ENCODE data around the gene GANAB.

Gene GANAB

DNA sequence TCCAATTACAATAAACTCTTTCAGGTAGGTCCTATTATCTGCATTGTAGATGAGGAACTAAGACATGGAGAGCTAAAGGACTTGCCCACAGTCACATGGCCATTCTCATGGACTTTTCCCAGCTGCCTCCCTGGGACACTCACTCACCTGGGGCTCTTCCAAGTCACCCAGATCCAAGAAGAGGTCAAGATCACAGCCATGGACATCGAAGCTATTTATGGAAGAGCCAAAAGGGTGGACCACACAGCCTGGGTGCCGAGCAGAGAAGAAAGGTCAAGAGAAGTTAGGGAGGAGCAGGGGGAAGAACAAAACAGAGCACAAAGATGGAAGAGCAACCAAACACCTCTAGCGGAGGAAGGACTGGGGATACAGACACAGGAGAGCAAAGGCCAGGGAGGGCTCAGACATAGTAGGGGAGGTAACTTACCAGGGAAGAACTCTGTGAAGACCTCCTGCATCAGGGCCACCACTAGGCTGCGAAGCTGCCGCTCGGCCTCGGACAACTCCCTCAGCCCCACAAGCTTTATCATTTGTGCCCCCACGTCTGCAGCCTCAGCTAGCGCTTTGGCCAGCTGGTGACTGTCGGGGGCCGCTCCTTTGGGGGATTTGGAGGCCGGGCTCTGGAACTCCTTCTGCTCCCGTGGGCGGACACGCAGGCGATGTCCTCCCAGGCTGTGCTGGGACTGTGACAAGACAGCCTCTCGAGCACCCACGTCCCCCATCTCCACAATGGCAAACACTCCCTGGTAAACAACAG lies 65.3 kb downstream of the GANAB start:
- DNase-seq = no peak
- Histone ChIP-seq H3K79me1 (ENCODE audit: low read length) (no peaks in the 10 kb centered on the region), H3K18ac (ENCODE audit: low read length) (no peak overlapping the region), H3K4me1 (ENCODE audit: control insufficient read depth in 1 of 2, insufficient read depth in 2 of 2, low read length in 2 of 2) (no peaks in the 10 kb centered on the region), H3K36me3 (ENCODE audit: control insufficient read depth in 1 of 2, insufficient read depth in 2 of 2, low read length in 2 of 2) (peaks cover 29 to 35% of the 10 kb centered on the region in 2 experiments), H4K8ac (ENCODE audit: low read depth, low read length) (no peak overlapping the region), H3K4me2 (ENCODE audit: low read length) (no peak overlapping the region), H3K9ac (ENCODE audit: low read length) (no peak overlapping the region), H2AFZ (ENCODE audit: insufficient read depth, low read length, poor library complexity) (no peak overlapping the region), H3K27me3 (ENCODE audit: insufficient read depth, low read length) (no peaks in the 10 kb centered on the region), H4K91ac (ENCODE audit: low read depth, low read length) (no peak overlapping the region), H3K79me2 (ENCODE audit: control insufficient read depth, insufficient read depth, low read length, poor library complexity) (no peaks in the 10 kb centered on the region), H2BK120ac (ENCODE audit: insufficient read depth, low read length, poor library complexity) (no peak overlapping the region), H2AK5ac (ENCODE audit: low read length) (no peak overlapping the region), H3K14ac (ENCODE audit: low read length) (no peak overlapping the region), H3K23ac (ENCODE audit: low read length) (no peak overlapping the region), H3K4ac (ENCODE audit: low read depth, low read length) (no peak overlapping the region), H3K9me3 (ENCODE audit: insufficient read depth, low read depth, low read length) (no peaks in the 10 kb centered on the region), H2BK5ac (ENCODE audit: low read depth, low read length, poor library complexity) (no peak overlapping the region), H3K4me3 (ENCODE audit: low read depth, low read length) (no peak overlapping the region), H4K12ac (ENCODE audit: low read depth, low read length) (no peak overlapping the region), H2BK12ac (ENCODE audit: low read length) (no peak overlapping the region), H3K27ac (ENCODE audit: low read depth, low read length) (no peak overlapping the region)
- WGBS (ENCODE audit: extremely low coverage, insufficient coverage, insufficient read length) = no CpG with 5 or more reads among the region's 18 CpGs

DNA sequence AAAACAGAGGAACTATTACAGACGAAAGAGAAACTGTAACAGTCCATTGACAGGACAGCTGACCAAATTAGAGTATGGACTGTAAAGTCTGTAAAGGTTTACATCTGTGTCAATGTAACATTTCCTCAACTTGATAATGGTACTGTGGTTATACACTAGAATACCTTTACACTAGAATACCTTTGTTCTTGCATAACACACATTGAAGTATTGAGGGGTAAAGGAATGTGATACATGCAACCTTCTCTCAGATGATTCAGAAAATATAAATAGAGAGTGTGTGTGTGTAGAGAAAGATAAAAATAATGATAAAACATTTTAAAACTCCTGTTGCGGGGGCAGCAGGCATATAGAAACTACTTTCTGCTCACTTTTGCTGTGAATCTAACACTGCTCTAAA lies 67.2 kb downstream of the GANAB start:
- no peak overlapping the region for H4K12ac ChIP-seq (ENCODE audit: low read depth, low read length)
- H3K9ac ChIP-seq (ENCODE audit: low read length) = no peak overlapping the region
- H3K18ac ChIP-seq (ENCODE audit: low read length) = no peak overlapping the region
- H3K23ac ChIP-seq (ENCODE audit: low read length) = no peak overlapping the region
- H3K79me1 ChIP-seq (ENCODE audit: low read length) = peaks cover 4% of the 10 kb centered on the region
- no peak overlapping the region for H2BK12ac ChIP-seq (ENCODE audit: low read length)
- H2AFZ ChIP-seq (ENCODE audit: insufficient read depth, low read length, poor library complexity) = no peak overlapping the region
- DNase-seq = no peak
- no peak overlapping the region for H3K4me2 ChIP-seq (ENCODE audit: low read length)
- H2BK5ac ChIP-seq (ENCODE audit: low read depth, low read length, poor library complexity) = no peak overlapping the region
- H2BK120ac ChIP-seq (ENCODE audit: insufficient read depth, low read length, poor library complexity) = no peak overlapping the region
- H3K14ac ChIP-seq (ENCODE audit: low read length) = no peak overlapping the region
- peaks cover 32 to 39% of the 10 kb centered on the region in 2 experiments for H3K36me3 ChIP-seq (ENCODE audit: control insufficient read depth in 1 of 2, insufficient read depth in 2 of 2, low read length in 2 of 2)
- no peak overlapping the region for H4K8ac ChIP-seq (ENCODE audit: low read depth, low read length)
- no peak overlapping the region for H2AK5ac ChIP-seq (ENCODE audit: low read length)
- H3K79me2 ChIP-seq (ENCODE audit: control insufficient read depth, insufficient read depth, low read length, poor library complexity) = peaks cover 3% of the 10 kb centered on the region
- peaks cover 7 to 9% of the 10 kb centered on the region in 2 experiments for H3K4me1 ChIP-seq (ENCODE audit: control insufficient read depth in 1 of 2, insufficient read depth in 2 of 2, low read length in 2 of 2)
- no peak overlapping the region for H3K4ac ChIP-seq (ENCODE audit: low read depth, low read length)
- no peak overlapping the region for H4K91ac ChIP-seq (ENCODE audit: low read depth, low read length)
- H3K9me3 ChIP-seq (ENCODE audit: insufficient read depth, low read depth, low read length) = no peaks in the 10 kb centered on the region
- H3K4me3 ChIP-seq (ENCODE audit: low read depth, low read length) = no peak overlapping the region
- no peak overlapping the region for H3K27ac ChIP-seq (ENCODE audit: low read depth, low read length)
- WGBS (ENCODE audit: extremely low coverage, insufficient coverage, insufficient read length) = no CpG with 5 or more reads among the region's 2 CpGs
- no peaks in the 10 kb centered on the region for H3K27me3 ChIP-seq (ENCODE audit: insufficient read depth, low read length)

DNA sequence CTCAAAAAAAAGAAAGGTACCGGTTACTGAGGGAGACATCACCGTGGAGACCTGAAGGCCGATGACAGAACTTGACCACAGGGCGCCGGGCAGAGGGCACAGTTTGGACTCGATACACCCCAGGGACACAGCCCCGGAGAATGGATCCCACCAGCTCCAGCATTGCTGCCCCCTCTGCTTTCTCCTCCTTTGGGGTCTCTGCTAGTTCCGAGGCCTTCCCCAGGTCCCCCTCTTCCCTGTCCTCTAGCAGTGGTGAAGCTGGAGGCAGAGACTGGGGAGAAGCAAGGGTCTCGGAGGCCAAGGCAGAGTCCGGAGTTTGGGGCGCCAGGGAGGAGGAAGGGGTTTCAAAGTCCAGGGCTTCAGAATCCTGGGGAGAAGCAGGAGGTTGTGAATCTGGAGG lies 67.9 kb downstream of the GANAB start:
- Histone ChIP-seq H2AFZ (ENCODE audit: insufficient read depth, low read length, poor library complexity) (no peak overlapping the region), H2AK5ac (ENCODE audit: low read length) (no peak overlapping the region), H4K12ac (ENCODE audit: low read depth, low read length) (no peak overlapping the region), H3K79me1 (ENCODE audit: low read length) (peaks cover 8% of the 10 kb centered on the region), H4K8ac (ENCODE audit: low read depth, low read length) (no peak overlapping the region), H3K4ac (ENCODE audit: low read depth, low read length) (no peak overlapping the region), H3K23ac (ENCODE audit: low read length) (no peak overlapping the region), H3K36me3 (ENCODE audit: control insufficient read depth in 1 of 2, insufficient read depth in 2 of 2, low read length in 2 of 2) (peaks cover 32 to 39% of the 10 kb centered on the region in 2 experiments), H3K27me3 (ENCODE audit: insufficient read depth, low read length) (no peaks in the 10 kb centered on the region), H3K9ac (ENCODE audit: low read length) (no peak overlapping the region), H4K91ac (ENCODE audit: low read depth, low read length) (no peak overlapping the region), H3K14ac (ENCODE audit: low read length) (no peak overlapping the region), H3K18ac (ENCODE audit: low read length) (no peak overlapping the region), H3K4me1 (ENCODE audit: control insufficient read depth in 1 of 2, insufficient read depth in 2 of 2, low read length in 2 of 2) (peaks cover 7 to 9% of the 10 kb centered on the region in 2 experiments), H2BK5ac (ENCODE audit: low read depth, low read length, poor library complexity) (no peak overlapping the region), H3K4me3 (ENCODE audit: low read depth, low read length) (no peak overlapping the region), H2BK120ac (ENCODE audit: insufficient read depth, low read length, poor library complexity) (no peak overlapping the region), H2BK12ac (ENCODE audit: low read length) (no peak overlapping the region), H3K27ac (ENCODE audit: low read depth, low read length) (no peak overlapping the region), H3K4me2 (ENCODE audit: low read length) (no peak overlapping the region), H3K79me2 (ENCODE audit: control insufficient read depth, insufficient read depth, low read length, poor library complexity) (peaks cover 5% of the 10 kb centered on the region), H3K9me3 (ENCODE audit: insufficient read depth, low read depth, low read length) (no peaks in the 10 kb centered on the region)
- WGBS (ENCODE audit: extremely low coverage, insufficient coverage, insufficient read length) = no CpG with 5 or more reads among the region's 11 CpGs
- DNase-seq = no peak

DNA sequence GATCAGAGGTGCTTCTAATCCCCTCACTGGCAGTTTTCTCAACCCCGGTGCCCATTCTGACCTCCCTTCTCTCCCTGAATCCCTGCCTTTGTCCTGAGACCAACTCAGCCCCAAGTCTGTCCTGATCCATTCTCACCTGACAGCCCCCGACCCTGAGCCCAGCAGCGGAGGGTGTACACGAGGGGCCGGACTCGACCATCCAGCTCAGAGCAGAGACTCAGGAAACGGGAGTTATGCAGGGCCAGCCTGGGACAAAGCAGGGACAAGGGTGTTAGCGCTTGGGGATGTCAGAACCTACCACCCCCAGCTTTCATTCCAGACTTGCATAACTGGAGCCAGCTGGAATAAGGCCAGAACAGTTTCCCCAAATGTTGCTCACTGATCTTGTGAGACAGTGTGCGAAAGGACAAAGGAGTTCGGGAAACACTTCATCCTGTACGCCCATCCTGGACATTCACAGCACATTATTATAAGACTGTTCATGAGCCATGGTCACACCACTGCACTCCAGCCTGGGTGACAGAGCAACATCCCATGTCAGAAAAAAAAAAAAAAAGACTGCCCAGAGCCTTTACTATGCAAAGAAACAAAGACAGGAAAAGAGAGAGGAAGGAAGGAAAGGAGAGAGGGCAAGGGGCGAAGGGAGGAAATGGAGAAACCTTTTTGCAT lies 69.2 kb downstream of the GANAB start:
- no peak overlapping the region for H2BK5ac ChIP-seq (ENCODE audit: low read depth, low read length, poor library complexity)
- H3K4me3 ChIP-seq (ENCODE audit: low read depth, low read length) = no peak overlapping the region
- H4K91ac ChIP-seq (ENCODE audit: low read depth, low read length) = no peak overlapping the region
- no peak overlapping the region for H2BK12ac ChIP-seq (ENCODE audit: low read length)
- no peak overlapping the region for H3K4ac ChIP-seq (ENCODE audit: low read depth, low read length)
- H3K23ac ChIP-seq (ENCODE audit: low read length) = no peak overlapping the region
- no peak overlapping the region for H2AFZ ChIP-seq (ENCODE audit: insufficient read depth, low read length, poor library complexity)
- H2BK120ac ChIP-seq (ENCODE audit: insufficient read depth, low read length, poor library complexity) = no peak overlapping the region
- no peak overlapping the region for H3K14ac ChIP-seq (ENCODE audit: low read length)
- H3K9me3 ChIP-seq (ENCODE audit: insufficient read depth, low read depth, low read length) = no peaks in the 10 kb centered on the region
- no peaks in the 10 kb centered on the region for H3K27me3 ChIP-seq (ENCODE audit: insufficient read depth, low read length)
- peaks cover 12% of the 10 kb centered on the region for H3K79me1 ChIP-seq (ENCODE audit: low read length)
- no peak overlapping the region for H2AK5ac ChIP-seq (ENCODE audit: low read length)
- H3K9ac ChIP-seq (ENCODE audit: low read length) = no peak overlapping the region
- H4K12ac ChIP-seq (ENCODE audit: low read depth, low read length) = no peak overlapping the region
- no peak overlapping the region for H3K4me2 ChIP-seq (ENCODE audit: low read length)
- no peak overlapping the region for H3K18ac ChIP-seq (ENCODE audit: low read length)
- H3K36me3 ChIP-seq (ENCODE audit: control insufficient read depth in 1 of 2, insufficient read depth in 2 of 2, low read length in 2 of 2) = peaks cover 35 to 42% of the 10 kb centered on the region in 2 experiments
- H3K27ac ChIP-seq (ENCODE audit: low read depth, low read length) = no peak overlapping the region
- DNase-seq = no peak
- peaks cover 15% of the 10 kb centered on the region for H3K79me2 ChIP-seq (ENCODE audit: control insufficient read depth, insufficient read depth, low read length, poor library complexity)
- H4K8ac ChIP-seq (ENCODE audit: low read depth, low read length) = no peak overlapping the region
- WGBS (ENCODE audit: extremely low coverage, insufficient coverage, insufficient read length) = no CpG with 5 or more reads among the region's 12 CpGs
- peaks cover 11 to 13% of the 10 kb centered on the region in 2 experiments for H3K4me1 ChIP-seq (ENCODE audit: control insufficient read depth in 1 of 2, insufficient read depth in 2 of 2, low read length in 2 of 2)
